ENCODE results near the gene PLVAP.

PLVAP gene

GRCh38 chr19:17303940-17304267, 73.2 kb downstream of the PLVAP start:
- TF ChIP-seq CTCF (conservative IDR thresholded peaks at IDR 0.05; ENCODE audit: low read depth, low read length): no peak
- H3K4me3 ChIP-seq (ENCODE audit: low read depth, low read length): no peak overlapping the region
- DNase-seq (ENCODE audit: low read depth): no peak

GRCh38 chr19:17303167-17303939, 73.8 kb downstream of the PLVAP start, which contains the start of gene ABHD8:
Gene ABHD8 (minus strand): TSS chr19:17303425. CDS start chr19:17301616, 1,809 bp downstream.
- peak within 1 kb of the TSS; percentile 75 for H3K4me3 ChIP-seq (ENCODE audit: low read depth, low read length)
- DNase-seq (ENCODE audit: low read depth): peak; percentile 97
- no peak for TF ChIP-seq CTCF (conservative IDR thresholded peaks at IDR 0.05; ENCODE audit: low read depth, low read length)

GRCh38 chr19:17302391-17303166, 74.6 kb downstream of the PLVAP start:
- no peak for TF ChIP-seq CTCF (conservative IDR thresholded peaks at IDR 0.05; ENCODE audit: low read depth, low read length)
- DNase-seq (ENCODE audit: low read depth): no peak
- H3K4me3 ChIP-seq (ENCODE audit: low read depth, low read length): peak overlapping the region; percentile 75
